T-cell (primary cell): ENCODE measurements around the gene ACKR3. TPM values are rescaled to one million over a fixed set of nuclear protein-coding genes. Genes with fewer than 3 reads are reported as not detected.

Source experiments
- ATAC-seq, 4 experiments: fragments of 200-7000 bp in 3 of 4; fragments of 150-1000 bp in 1 of 4; cut with Tn5 transposase; replicated peaks in 1 of 4; 1 replicate in 3 of 4; 2 replicates in 1 of 4; pipeline ENCODE4 v1.10.0; 2021; ENCODE audit warnings: moderate library complexity in 3 of 4, mild to moderate bottlenecking in 2 of 4, moderate number of reproducible peaks in 1 of 4
- CTCF ChIA-PET, 2 donors: fragments of 300-600 bp; sonication (Branson Sonifier 250); formaldehyde crosslinking; loops; one replicate each; lab custom pipeline; 2022; ENCODE audit warnings: antibody characterized with exemption in 2 of 2; lab: Charles Lee
- POLR2A ChIA-PET, 2 donors: fragments of 300-600 bp; sonication (Branson Sonifier 250); formaldehyde crosslinking; loops; one replicate each; lab custom pipeline; 2022; ENCODE audit warnings: antibody characterized with exemption in 2 of 2; lab: Charles Lee
- DNase-seq, 35 experiments: peaks; one replicate each; pipeline versions ENCODE4 v3.0.0 to v3.0.0-alpha.2; 2013 to 2023
- H3K27ac ChIP-seq: one replicate; pipeline ENCODE4 v1.5.1; 2013; ENCODE audit warnings: low read length
- H3K27me3 ChIP-seq, 2 experiments: replicated peaks in 1 of 2; 1 replicate in 1 of 2; 2 replicates in 1 of 2; pipeline versions ENCODE4 v1.6.1 to v1.7.0; 2013; ENCODE audit warnings: low read length in 1 of 2, mixed read lengths in 1 of 2; ENCODE audit not compliant: control insufficient read depth in 2 of 2, insufficient read depth in 2 of 2; ENCODE audit errors: extremely low read depth in 1 of 2
- H3K36me3 ChIP-seq, 2 donors: 1 replicate in 1 of 2; 2 replicates in 1 of 2; pipeline versions ENCODE4 v1.6.1 to v1.7.0; 2013; ENCODE audit warnings: low read length in 1 of 2; ENCODE audit not compliant: control insufficient read depth in 2 of 2, insufficient read depth in 1 of 2; ENCODE audit errors: extremely low read depth in 1 of 2
- H3K4me1 ChIP-seq, 2 experiments: 1 replicate in 1 of 2; 2 replicates in 1 of 2; pipeline versions ENCODE4 v1.6.1 to v1.7.0; 2013; ENCODE audit warnings: low read length in 2 of 2, mixed read lengths in 1 of 2; ENCODE audit not compliant: insufficient read depth in 2 of 2, control insufficient read depth in 1 of 2; ENCODE audit errors: extremely low read depth in 1 of 2
- H3K4me3 ChIP-seq, 2 donors: 1 replicate in 1 of 2; 2 replicates in 1 of 2; pipeline versions ENCODE4 v1.5.1 to v1.7.0; 2013; ENCODE audit warnings: mild to moderate bottlenecking in 2 of 2, low read length in 1 of 2, moderate library complexity in 1 of 2; ENCODE audit not compliant: control insufficient read depth in 1 of 2; ENCODE audit errors: extremely low read depth in 1 of 2
- H3K9me3 ChIP-seq: 2 replicates; pipeline ENCODE4 v1.7.0; 2013
- H3K27ac Mint-ChIP-seq, 2 donors: one replicate each; pipeline ENCODE4 v1.8.0; 2020 to 2021; ENCODE audit warnings: mild to moderate bottlenecking in 2 of 2, mixed read lengths in 2 of 2
- H3K27me3 Mint-ChIP-seq, 2 donors: one replicate each; pipeline ENCODE4 v1.8.0; 2021 to 2022; ENCODE audit warnings: mixed read lengths in 2 of 2
- H3K36me3 Mint-ChIP-seq: one replicate; pipeline ENCODE4 v1.8.0; 2021; ENCODE audit warnings: mixed read lengths
- H3K4me1 Mint-ChIP-seq, 3 donors: one replicate each; pipeline ENCODE4 v1.8.0; 2020 to 2022; ENCODE audit warnings: mixed read lengths in 3 of 3, mild to moderate bottlenecking in 1 of 3
- H3K4me3 Mint-ChIP-seq, 3 donors: one replicate each; pipeline ENCODE4 v1.8.0; 2020 to 2022; ENCODE audit warnings: mild to moderate bottlenecking in 3 of 3, mixed read lengths in 3 of 3, moderate library complexity in 3 of 3
- H3K9me3 Mint-ChIP-seq, 3 donors: one replicate each; pipeline ENCODE4 v1.8.0; 2020 to 2022; ENCODE audit warnings: mixed read lengths in 3 of 3
- WGBS: methylation state at CpG from one replicate; pipeline ENCODE4 v1.1.5; 2013; ENCODE audit warnings: missing lambda C conversion rate; ENCODE audit not compliant: insufficient coverage; 5-methylcytosine and 5-hydroxymethylcytosine counted together
- total RNA-seq, 35 experiments: library from RNA in 6 of 35; stranded (reverse) in 6 of 35; fragments of 120-200 nt in 1 of 35; gene quantifications; one replicate each; pipeline versions ENCODE4 v1.2.1 to v1.2.4 and lab custom pipeline; 2013 to 2026

Gene ACKR3
- total RNA-seq, 5 donors from 2014 or later (not counting 1 experiment from before 2014, with no cell fraction given) = 3.3 to 6.9 (median 4.5) TPM

DNA sequence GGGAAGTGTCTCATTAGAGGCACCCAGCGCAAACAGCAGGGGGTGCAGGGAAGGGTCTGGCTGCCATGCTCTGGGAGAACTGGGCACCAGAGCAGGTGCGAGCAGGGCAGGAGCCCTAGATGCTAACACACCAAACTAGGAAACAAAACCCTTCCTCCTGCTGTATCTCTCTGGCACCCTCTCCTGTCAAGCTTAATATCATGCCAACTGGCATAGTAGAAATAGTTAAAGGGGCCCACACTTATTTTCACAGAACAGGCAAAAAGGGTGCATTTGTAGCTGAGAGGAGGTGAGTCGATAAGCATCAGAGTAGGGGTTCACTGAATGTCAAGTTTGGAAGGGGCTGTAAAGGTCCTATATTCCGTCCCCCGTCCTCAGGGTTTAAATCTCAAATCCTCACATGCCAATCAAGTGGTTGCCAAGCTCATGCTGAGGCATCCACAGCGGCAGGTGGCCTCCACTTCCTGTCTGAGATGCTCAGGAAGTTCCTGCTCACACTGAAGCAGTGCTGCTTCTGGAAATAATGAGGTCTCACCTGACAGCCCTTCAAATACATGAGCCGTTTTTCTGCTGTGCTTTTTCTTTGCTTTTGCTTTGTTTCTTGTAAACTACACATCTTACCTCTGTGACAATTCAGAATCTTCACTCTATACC, 14.9 kb upstream of the ACKR3 start:
- Histone ChIP-seq H3K27me3 (no peaks in the 10 kb centered on the region), H3K36me3 (peaks cover 5 to 6% of the 10 kb centered on the region in 2 donors), H3K27ac (no peak overlapping the region), H3K9me3 (no peaks in the 10 kb centered on the region), H3K4me3 (peak overlapping the region in 1 of 2 donors; percentile 26), H3K4me1 (peaks cover 9 to 63% of the 10 kb centered on the region in 2 experiments)
- CTCF ChIA-PET = interaction anchor here in 1 of 2 donors (0.7 to 1.4 kb wide), 2 partner anchors 42 to 45 kb away, joined by 3 to 6 read pairs; no protein-coding TSS in a partner anchor
- Mint-ChIP-seq H3K4me1 (peaks cover 73 to 94% (median 80%) of the 10 kb centered on the region in 3 donors), H3K9me3 (peaks cover 0 to 14% (median 0%) of the 10 kb centered on the region in 3 donors), H3K27me3 (no peaks in the 10 kb centered on the region), H3K4me3 (peak overlapping the region in 2 of 3 donors; percentile 3 to 47), H3K27ac (peak overlapping the region; percentile 60 to 73), H3K36me3 (peaks cover 29% of the 10 kb centered on the region)
- peak; percentile 75 to 87 (median 82) for ATAC-seq
- WGBS = 48% methylated on average over 5 of the region's 7 CpGs
- peak in 13 of 35 experiments; percentile 13 to 46 (median 27) for DNase-seq
- POLR2A ChIA-PET = no interaction called here

DNA sequence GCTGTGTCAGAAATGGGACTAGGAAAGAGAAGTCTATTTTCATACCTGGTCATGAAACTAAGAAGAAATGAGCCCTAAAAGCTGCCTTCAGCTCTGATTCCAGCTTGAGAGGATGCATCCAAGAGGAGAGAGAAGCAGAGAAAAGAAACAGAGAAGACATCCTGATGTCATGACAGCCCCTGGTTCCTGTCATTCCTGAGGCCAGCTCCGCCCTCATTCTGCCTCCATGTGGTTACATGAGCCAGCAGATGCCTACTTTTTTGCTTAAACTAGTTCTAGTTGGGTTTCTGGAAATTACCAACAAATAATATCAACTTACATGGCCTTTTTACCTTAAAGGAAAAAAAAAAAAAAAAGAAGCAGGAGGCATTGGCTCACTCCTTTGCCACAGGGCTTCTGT, 14.1 kb upstream of the ACKR3 start:
- peak overlapping the region; percentile 30 for H3K27ac ChIP-seq
- ATAC-seq (no peak), DNase-seq (no peak)
- peaks cover 2 to 6% of the 10 kb centered on the region in 2 donors for H3K36me3 ChIP-seq
- 100% methylated on average over 1 of the region's 1 CpG for WGBS
- H3K9me3 ChIP-seq = no peaks in the 10 kb centered on the region
- peaks cover 9 to 56% of the 10 kb centered on the region in 2 experiments for H3K4me1 ChIP-seq
- peaks cover 28% of the 10 kb centered on the region for H3K36me3 Mint-ChIP-seq
- H3K4me1 Mint-ChIP-seq = peaks cover 67 to 91% (median 79%) of the 10 kb centered on the region in 3 donors
- ChIA-PET CTCF (interaction anchor here in 1 of 2 donors (0.7 kb wide), 1 partner anchor 46 kb away, joined by 3 read pairs; no protein-coding TSS in a partner anchor), POLR2A (no interaction called here)
- H3K27ac Mint-ChIP-seq = peak overlapping the region; percentile 60 to 73
- H3K27me3 ChIP-seq = no peaks in the 10 kb centered on the region
- peak overlapping the region in 1 of 3 donors; percentile 47 for H3K4me3 Mint-ChIP-seq
- peaks cover 0 to 14% (median 0%) of the 10 kb centered on the region in 3 donors for H3K9me3 Mint-ChIP-seq
- no peaks in the 10 kb centered on the region for H3K27me3 Mint-ChIP-seq
- no peak overlapping the region for H3K4me3 ChIP-seq

DNA sequence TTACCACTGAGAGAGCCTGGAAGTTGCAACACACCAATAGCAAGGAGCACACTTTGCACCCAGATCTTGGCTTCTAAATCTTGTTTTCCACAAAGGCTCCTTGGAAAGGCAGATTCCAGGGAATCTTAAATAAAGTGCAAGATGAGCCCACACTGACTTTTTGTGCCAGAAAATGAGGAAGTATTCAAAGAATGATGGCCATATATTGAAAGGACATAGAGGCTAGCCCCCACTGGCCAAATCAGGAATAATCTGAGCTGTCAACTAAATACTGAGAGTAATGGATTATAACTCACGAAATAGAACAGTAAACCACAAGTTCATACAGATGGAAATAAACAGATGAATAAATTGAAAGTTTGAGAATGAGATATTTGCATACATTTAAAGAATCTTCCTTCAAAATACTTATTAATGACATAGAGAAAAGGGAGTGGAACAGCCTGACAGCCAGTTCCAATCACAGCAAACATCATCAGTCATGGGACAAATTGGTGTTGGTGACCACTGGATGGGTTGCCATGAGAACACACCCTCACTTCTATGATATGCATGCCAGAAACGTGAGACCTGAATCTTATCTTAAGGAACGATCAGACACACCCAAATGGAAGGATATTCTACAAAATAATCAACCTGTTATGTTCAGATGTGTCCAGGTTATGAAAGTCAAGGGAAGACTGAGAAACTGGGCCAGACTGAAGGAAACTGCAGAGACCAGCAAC, 12.2 kb upstream of the ACKR3 start:
- no peak for ATAC-seq
- peak overlapping the region in 1 of 2 donors; percentile 52 for H3K27ac Mint-ChIP-seq
- H3K36me3 ChIP-seq = peaks cover 4 to 6% of the 10 kb centered on the region in 2 donors
- H3K4me1 Mint-ChIP-seq = peaks cover 50 to 76% (median 64%) of the 10 kb centered on the region in 3 donors
- WGBS = no CpG with 5 or more reads among the region's 3 CpGs
- ChIA-PET POLR2A (no interaction called here), CTCF (interaction anchor here in 1 of 2 donors (0.6 kb wide), 1 partner anchor 46 kb away, joined by 3 read pairs; no protein-coding TSS in a partner anchor)
- H3K27ac ChIP-seq = no peak overlapping the region
- peaks cover 9 to 38% of the 10 kb centered on the region in 2 experiments for H3K4me1 ChIP-seq
- no peaks in the 10 kb centered on the region for H3K27me3 ChIP-seq
- no peak overlapping the region for H3K4me3 ChIP-seq
- peaks cover 0 to 14% (median 0%) of the 10 kb centered on the region in 3 donors for H3K9me3 Mint-ChIP-seq
- H3K36me3 Mint-ChIP-seq = peaks cover 37% of the 10 kb centered on the region
- H3K9me3 ChIP-seq = no peaks in the 10 kb centered on the region
- H3K4me3 Mint-ChIP-seq = no peak overlapping the region
- H3K27me3 Mint-ChIP-seq = no peaks in the 10 kb centered on the region
- DNase-seq = no peak

DNA sequence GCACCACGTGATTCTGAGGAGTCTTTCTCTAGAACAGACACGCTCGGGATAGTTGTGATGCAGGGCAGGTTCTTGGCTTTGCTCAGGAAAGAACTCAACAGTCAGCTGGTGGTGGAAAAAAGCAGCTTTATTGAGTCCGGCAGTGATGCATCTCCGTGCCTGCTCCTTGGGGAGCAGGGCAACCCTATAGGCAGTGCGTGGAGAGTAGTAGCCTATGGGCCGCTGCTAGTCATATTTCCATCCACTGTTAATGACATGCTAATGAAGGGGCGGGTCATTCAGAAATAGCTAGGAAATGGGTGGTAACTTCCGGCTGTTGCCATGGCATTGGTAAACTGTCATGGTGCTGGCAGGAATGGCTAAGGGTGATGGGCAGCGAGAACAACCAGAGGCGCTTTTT, 11.6 kb upstream of the ACKR3 start:
- ChIA-PET CTCF (interaction anchor here in 1 of 2 donors (1.8 to 2.5 kb wide), 2 partner anchors 11 to 45 kb away, joined by 6 to 12 read pairs; partner anchors contain the start of gene ACKR3), POLR2A (no interaction called here)
- ATAC-seq (no peak), DNase-seq (no peak)
- no peaks in the 10 kb centered on the region for H3K9me3 ChIP-seq
- H3K27ac ChIP-seq = no peak overlapping the region
- H3K4me3 ChIP-seq = no peak overlapping the region
- H3K4me3 Mint-ChIP-seq = no peak overlapping the region
- WGBS = 95% methylated on average over 11 of the region's 11 CpGs
- H3K27me3 Mint-ChIP-seq = no peaks in the 10 kb centered on the region
- no peaks in the 10 kb centered on the region for H3K27me3 ChIP-seq
- no peak overlapping the region for H3K27ac Mint-ChIP-seq
- peaks cover 6 to 8% of the 10 kb centered on the region in 2 donors for H3K36me3 ChIP-seq
- H3K36me3 Mint-ChIP-seq = peaks cover 42% of the 10 kb centered on the region
- peaks cover 9 to 32% of the 10 kb centered on the region in 2 experiments for H3K4me1 ChIP-seq
- peaks cover 0 to 14% (median 0%) of the 10 kb centered on the region in 3 donors for H3K9me3 Mint-ChIP-seq
- peaks cover 45 to 70% (median 59%) of the 10 kb centered on the region in 3 donors for H3K4me1 Mint-ChIP-seq

DNA sequence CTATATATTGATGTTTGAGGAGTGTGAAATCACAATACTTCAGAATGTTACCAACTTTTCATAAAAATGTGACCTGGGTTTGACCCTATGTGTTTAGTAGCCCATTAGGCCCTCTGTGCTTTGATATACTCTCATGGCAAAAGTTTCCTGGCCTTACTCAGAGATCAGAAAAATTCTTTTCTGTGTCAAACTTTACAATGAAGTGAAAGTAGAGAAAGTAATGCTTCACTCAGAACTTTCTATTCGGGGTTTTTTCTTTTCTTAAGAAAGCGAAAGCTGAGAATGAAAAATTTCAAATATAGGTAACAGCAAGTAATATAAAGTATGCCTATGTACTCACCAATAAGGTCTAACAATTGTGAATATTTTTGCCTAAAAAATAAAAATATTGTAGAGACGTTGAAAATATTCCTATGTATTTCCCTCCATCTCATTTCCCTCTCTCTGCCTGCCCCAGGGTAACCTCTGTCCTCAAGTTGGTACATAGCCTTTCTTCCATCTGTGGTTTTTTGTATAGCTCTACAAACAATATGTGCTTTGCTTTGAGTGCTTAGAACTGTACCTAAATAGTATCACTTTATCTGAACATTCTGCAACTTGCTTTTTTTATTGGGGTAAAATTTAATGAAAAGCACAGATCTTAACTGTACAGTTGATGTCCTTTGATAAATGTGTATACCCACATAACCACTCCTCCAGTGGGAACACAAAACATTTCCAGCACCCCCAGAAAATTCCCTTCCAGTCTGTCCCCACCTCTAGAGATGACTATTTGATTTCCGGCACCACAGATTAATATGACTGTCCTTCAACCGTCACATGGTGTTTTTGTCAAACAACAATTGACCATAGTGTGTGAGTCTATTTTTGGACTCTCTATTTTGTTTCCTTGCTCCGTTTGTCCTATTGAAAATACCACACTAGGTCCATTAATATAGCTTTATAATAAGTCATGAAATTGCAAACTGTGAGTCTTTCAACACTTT, 10.3 kb upstream of the ACKR3 start:
- H3K4me1 Mint-ChIP-seq = peaks cover 36 to 59% (median 51%) of the 10 kb centered on the region in 3 donors
- H3K27me3 Mint-ChIP-seq = no peaks in the 10 kb centered on the region
- Histone ChIP-seq H3K27me3 (no peaks in the 10 kb centered on the region), H3K36me3 (peaks cover 6 to 16% of the 10 kb centered on the region in 2 donors), H3K27ac (no peak overlapping the region), H3K4me3 (no peak overlapping the region), H3K4me1 (peaks cover 9 to 23% of the 10 kb centered on the region in 2 experiments), H3K9me3 (no peaks in the 10 kb centered on the region)
- H3K4me3 Mint-ChIP-seq = peak overlapping the region in 1 of 3 donors; percentile 26
- H3K27ac Mint-ChIP-seq = peak overlapping the region; percentile 17 to 50
- ATAC-seq (no peak), DNase-seq (no peak)
- CTCF ChIA-PET = interaction anchor here (0.6 to 2.5 kb wide), 5 partner anchors 10 to 46 kb away, joined by 3 to 12 read pairs (median 3); partner anchors contain the start of gene ACKR3 (in 1 of the 2)
- POLR2A ChIA-PET = no interaction called here
- peaks cover 42% of the 10 kb centered on the region for H3K36me3 Mint-ChIP-seq
- WGBS = no CpG with 5 or more reads among the region's 6 CpGs
- H3K9me3 Mint-ChIP-seq = peaks cover 0 to 8% (median 0%) of the 10 kb centered on the region in 3 donors
